ENCODE measurements around the gene PANK4. TPM values are rescaled to one million over a fixed set of nuclear protein-coding genes. Genes with fewer than 3 reads are reported as not detected.

The PANK4 gene
- total and polyA plus RNA-seq, 2 experiments from 2014 or later = 18.5 to 21.3 TPM

- H3K27me3 ChIP-seq = no peaks in the 10 kb centered on the region
- H3K9me2 ChIP-seq (replicated peaks; ENCODE audit: insufficient read depth) = no peaks in the 10 kb centered on the region
- H3K4me1 ChIP-seq (ENCODE audit: insufficient read depth) = peaks cover 5% of the 10 kb centered on the region
- no peak overlapping the region for H3K4me3 ChIP-seq
- H3K79me2 ChIP-seq = no peaks in the 10 kb centered on the region
- no peaks in the 10 kb centered on the region for H3K36me3 ChIP-seq (replicated peaks; ENCODE audit: insufficient read depth, low read depth)
- no peak overlapping the region for H3K4me2 ChIP-seq
- TF ChIP-seq EZH2 (IDR thresholded peaks at IDR 0.05; ENCODE audit: borderline replicate concordance) = no peak
- TF ChIP-seq, protein P1, sequence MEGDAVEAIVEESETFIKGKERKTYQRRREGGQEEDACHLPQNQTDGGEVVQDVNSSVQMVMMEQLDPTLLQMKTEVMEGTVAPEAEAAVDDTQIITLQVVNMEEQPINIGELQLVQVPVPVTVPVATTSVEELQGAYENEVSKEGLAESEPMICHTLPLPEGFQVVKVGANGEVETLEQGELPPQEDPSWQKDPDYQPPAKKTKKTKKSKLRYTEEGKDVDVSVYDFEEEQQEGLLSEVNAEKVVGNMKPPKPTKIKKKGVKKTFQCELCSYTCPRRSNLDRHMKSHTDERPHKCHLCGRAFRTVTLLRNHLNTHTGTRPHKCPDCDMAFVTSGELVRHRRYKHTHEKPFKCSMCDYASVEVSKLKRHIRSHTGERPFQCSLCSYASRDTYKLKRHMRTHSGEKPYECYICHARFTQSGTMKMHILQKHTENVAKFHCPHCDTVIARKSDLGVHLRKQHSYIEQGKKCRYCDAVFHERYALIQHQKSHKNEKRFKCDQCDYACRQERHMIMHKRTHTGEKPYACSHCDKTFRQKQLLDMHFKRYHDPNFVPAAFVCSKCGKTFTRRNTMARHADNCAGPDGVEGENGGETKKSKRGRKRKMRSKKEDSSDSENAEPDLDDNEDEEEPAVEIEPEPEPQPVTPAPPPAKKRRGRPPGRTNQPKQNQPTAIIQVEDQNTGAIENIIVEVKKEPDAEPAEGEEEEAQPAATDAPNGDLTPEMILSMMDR (IDR thresholded peaks at IDR 0.05; ENCODE audit: poor library complexity) = no peak
- TF ChIP-seq EZH2phosphoT487 (IDR thresholded peaks at IDR 0.05; ENCODE audit: low read depth, severe bottlenecking, unreplicated experiment) = no peak
- H2AFZ ChIP-seq = no peak overlapping the region
- WGBS (ENCODE audit: low lambda C conversion rate, missing lambda C conversion rate) = 95% methylated on average over 25 of the region's 26 CpGs
- H4K20me1 ChIP-seq (ENCODE audit: insufficient read depth, poor library complexity, severe bottlenecking) = no peaks in the 10 kb centered on the region
- H3K9me3 ChIP-seq (ENCODE audit: low read depth) = no peaks in the 10 kb centered on the region
- no peak for DNase-seq (ENCODE audit: low spot score)
- no peak overlapping the region for H3K27ac ChIP-seq
Measured at GRCh38 chr1:2496746-2497145, 29.6 kb downstream of the PANK4 start.

GRCh38 chr1:2496087-2496622, 30.2 kb downstream of the PANK4 start:
- TF ChIP-seq EZH2phosphoT487 (IDR thresholded peaks at IDR 0.05; ENCODE audit: low read depth, severe bottlenecking, unreplicated experiment) (no peak), EZH2 (IDR thresholded peaks at IDR 0.05; ENCODE audit: borderline replicate concordance) (no peak)
- TF ChIP-seq, protein P1 (IDR thresholded peaks at IDR 0.05; ENCODE audit: poor library complexity) = no peak
- WGBS (ENCODE audit: low lambda C conversion rate, missing lambda C conversion rate) = 95% methylated on average over 27 of the region's 28 CpGs

DNA sequence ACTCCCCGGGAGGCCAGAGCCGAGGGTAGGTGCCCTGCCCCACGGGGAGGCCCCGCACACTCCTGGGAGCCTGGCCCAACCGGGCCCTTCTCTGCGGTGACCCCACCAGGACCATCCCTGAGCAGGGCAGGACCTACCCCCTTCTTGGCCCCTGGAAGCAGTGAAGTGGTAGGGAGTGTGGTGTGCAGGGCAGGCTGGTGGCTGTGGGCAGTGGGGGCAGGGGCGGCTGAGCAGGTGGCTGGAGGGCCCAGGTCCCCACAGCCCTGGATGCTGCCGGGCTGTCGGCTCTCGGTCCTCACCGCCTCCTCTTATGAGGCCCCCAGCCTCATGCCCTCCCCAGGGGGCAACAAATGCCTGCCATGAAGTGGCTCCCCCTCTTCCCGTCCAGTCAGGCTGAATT, 30.9 kb downstream of the PANK4 start:
- no peaks in the 10 kb centered on the region for H3K79me2 ChIP-seq
- peaks cover 5% of the 10 kb centered on the region for H3K4me1 ChIP-seq (ENCODE audit: insufficient read depth)
- no peak overlapping the region for H2AFZ ChIP-seq
- H3K36me3 ChIP-seq (replicated peaks; ENCODE audit: insufficient read depth, low read depth) = no peaks in the 10 kb centered on the region
- H3K4me3 ChIP-seq = no peak overlapping the region
- no peak overlapping the region for H3K27ac ChIP-seq
- no peaks in the 10 kb centered on the region for H3K9me2 ChIP-seq (replicated peaks; ENCODE audit: insufficient read depth)
- H3K4me2 ChIP-seq = no peak overlapping the region
- 93% methylated on average over 12 of the region's 12 CpGs for WGBS (ENCODE audit: low lambda C conversion rate, missing lambda C conversion rate)
- H4K20me1 ChIP-seq (ENCODE audit: insufficient read depth, poor library complexity, severe bottlenecking) = no peaks in the 10 kb centered on the region
- no peaks in the 10 kb centered on the region for H3K27me3 ChIP-seq
- no peaks in the 10 kb centered on the region for H3K9me3 ChIP-seq (ENCODE audit: low read depth)
- no peak for TF ChIP-seq EZH2phosphoT487 (IDR thresholded peaks at IDR 0.05; ENCODE audit: low read depth, severe bottlenecking, unreplicated experiment)
- TF ChIP-seq EZH2 (IDR thresholded peaks at IDR 0.05; ENCODE audit: borderline replicate concordance) = no peak
- DNase-seq (ENCODE audit: low spot score) = no peak

More at GRCh38 chr1:2496087-2496622, 30.2 kb downstream of the PANK4 start:
- Histone ChIP-seq H2AFZ (no peak overlapping the region), H3K9me3 (ENCODE audit: low read depth) (no peaks in the 10 kb centered on the region), H3K4me2 (no peak overlapping the region), H3K36me3 (replicated peaks; ENCODE audit: insufficient read depth, low read depth) (no peaks in the 10 kb centered on the region), H3K4me1 (ENCODE audit: insufficient read depth) (peaks cover 5% of the 10 kb centered on the region), H3K79me2 (no peaks in the 10 kb centered on the region), H3K9me2 (replicated peaks; ENCODE audit: insufficient read depth) (no peaks in the 10 kb centered on the region), H3K27ac (no peak overlapping the region), H3K27me3 (no peaks in the 10 kb centered on the region), H3K4me3 (no peak overlapping the region), H4K20me1 (ENCODE audit: insufficient read depth, poor library complexity, severe bottlenecking) (no peaks in the 10 kb centered on the region)
- DNase-seq (ENCODE audit: low spot score) = no peak

DNA sequence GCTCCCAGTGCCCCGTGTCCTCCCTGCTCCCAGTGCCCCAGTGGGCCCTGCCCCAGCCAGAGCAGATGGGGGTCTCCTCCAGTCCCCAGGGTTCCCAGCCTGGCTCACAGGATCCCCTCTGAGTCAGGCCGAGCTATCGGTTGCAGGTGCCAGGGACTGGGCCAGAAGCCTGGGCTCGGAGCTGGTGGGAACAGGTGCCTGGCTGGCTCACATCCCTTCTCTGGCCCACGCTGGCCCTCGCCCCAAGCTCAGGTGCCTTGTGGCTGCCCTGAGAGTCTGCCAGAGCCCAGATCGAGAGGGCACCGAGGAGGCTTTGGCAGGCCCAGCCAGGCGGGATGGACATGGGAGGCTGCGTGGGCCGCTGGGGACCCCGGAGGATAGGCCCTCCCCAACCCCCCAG, 31.4 kb downstream of the PANK4 start:
- Histone ChIP-seq H3K9me2 (replicated peaks; ENCODE audit: insufficient read depth) (no peaks in the 10 kb centered on the region), H3K4me2 (no peak overlapping the region), H3K79me2 (no peaks in the 10 kb centered on the region), H3K9me3 (ENCODE audit: low read depth) (no peaks in the 10 kb centered on the region), H3K27me3 (no peaks in the 10 kb centered on the region), H3K27ac (no peak overlapping the region), H3K36me3 (replicated peaks; ENCODE audit: insufficient read depth, low read depth) (no peaks in the 10 kb centered on the region), H3K4me3 (no peak overlapping the region), H2AFZ (no peak overlapping the region), H4K20me1 (ENCODE audit: insufficient read depth, poor library complexity, severe bottlenecking) (no peaks in the 10 kb centered on the region), H3K4me1 (ENCODE audit: insufficient read depth) (peaks cover 5% of the 10 kb centered on the region)
- no peak for DNase-seq (ENCODE audit: low spot score)
- TF ChIP-seq, protein P1 (IDR thresholded peaks at IDR 0.05; ENCODE audit: poor library complexity) = no peak
- TF ChIP-seq EZH2phosphoT487 (IDR thresholded peaks at IDR 0.05; ENCODE audit: low read depth, severe bottlenecking, unreplicated experiment) = no peak
- no peak for TF ChIP-seq EZH2 (IDR thresholded peaks at IDR 0.05; ENCODE audit: borderline replicate concordance)
- WGBS (ENCODE audit: low lambda C conversion rate, missing lambda C conversion rate) = 92% methylated on average over 12 of the region's 12 CpGs
